Tibial nerve (tissue), 4 donors: ENCODE measurements around the gene DECR2. TPM values are rescaled to one million over a fixed set of nuclear protein-coding genes. Genes with fewer than 3 reads are reported as not detected.

Source experiments
- DNase-seq, 2 donors: peaks; one replicate each; pipeline ENCODE4 v3.0.0-alpha.2; 2019; ENCODE audit warnings: low spot score in 2 of 2
- H3K27ac ChIP-seq, 4 donors: fragments of 200-600 bp; sonication (generic) in 3 of 4; one replicate each; pipeline ENCODE4 v1.5.1; 2017 to 2019; ENCODE audit warnings: mild to moderate bottlenecking in 1 of 4
- H3K27me3 ChIP-seq, 2 donors: fragments of 200-600 bp; sonication (generic) in 1 of 2; one replicate each; pipeline versions ENCODE4 v1.5.1 to v1.6.0; 2017 to 2019
- H3K36me3 ChIP-seq, 3 donors: fragments of 200-600 bp; sonication (generic); one replicate each; pipeline ENCODE4 v1.5.1; 2018 to 2019
- H3K4me1 ChIP-seq, 4 donors: fragments of 200-600 bp; sonication (generic) in 3 of 4; one replicate each; pipeline ENCODE4 v1.5.1; 2017 to 2019
- H3K4me3 ChIP-seq, 4 donors: fragments of 200-600 bp; sonication (generic) in 3 of 4; one replicate each; pipeline ENCODE4 v1.5.1; 2017 to 2019; ENCODE audit warnings: mild to moderate bottlenecking in 1 of 4, moderate library complexity in 1 of 4
- H3K9me3 ChIP-seq, 4 donors: fragments of 200-600 bp; sonication (generic) in 3 of 4; one replicate each; pipeline ENCODE4 v1.5.1; 2017 to 2019
- CTCF ChIP-seq, 5 experiments: fragments of 200-600 bp in 3 of 5; fragments of 450-650 bp in 2 of 5; sonication (generic) in 3 of 5; IDR thresholded peaks; one replicate each; pipeline ENCODE4 v1.5.1; 2016 to 2019; ENCODE audit warnings: antibody characterized with exemption in 5 of 5, mild to moderate bottlenecking in 3 of 5, moderate library complexity in 2 of 5
- EP300 ChIP-seq, 2 donors: sonication (generic); formaldehyde crosslinking; IDR thresholded peaks; one replicate each; pipeline ENCODE4 v1.6.1; 2017; ENCODE audit warnings: antibody characterized with exemption in 2 of 2, mild to moderate bottlenecking in 1 of 2
- POLR2A ChIP-seq, 2 donors: fragments of 450-650 bp; IDR thresholded peaks; one replicate each; pipeline ENCODE4 v1.6.1; 2017; ENCODE audit warnings: antibody characterized with exemption in 2 of 2, mild to moderate bottlenecking in 2 of 2, moderate library complexity in 2 of 2
- WGBS, 2 donors: methylation state at CpG; one replicate each; pipeline ENCODE4 v1.1.5; 2018; 5-methylcytosine and 5-hydroxymethylcytosine counted together
- small RNA-seq: library from RNA; depleted of rRNA; stranded (forward); fragments of <200 nt; gene quantifications from one replicate; pipeline ENCODE3, GENCODE V24; 2016
- total RNA-seq, 4 donors: library from RNA; depleted of rRNA; stranded (reverse); fragments of >200 nt; gene quantifications; one replicate each; pipeline ENCODE4 v1.1.0, GENCODE V29; 2016

DECR2 gene
- total RNA-seq, 4 donors from 2014 or later: 20.3 to 68.4 (median 33.6) TPM

GRCh38 chr16:457732-458400 is 56.2 kb downstream of the DECR2 start:
- Histone ChIP-seq H3K36me3 (peaks cover 0 to 23% (median 0%) of the 10 kb centered on the region in 3 donors), H3K27ac (peak overlapping the region in 3 of 4 donors; percentile 6 to 77 (median 70)), H3K27me3 (no peaks in the 10 kb centered on the region), H3K9me3 (no peaks in the 10 kb centered on the region), H3K4me1 (peaks cover 0 to 18% (median 5%) of the 10 kb centered on the region in 4 donors), H3K4me3 (no peak overlapping the region)
- 74 to 93% methylated on average over 7 to 10 of the region's 14 CpGs for WGBS, 2 donors
- no peak for TF ChIP-seq EP300 (IDR thresholded peaks at IDR 0.05)
- no peak for TF ChIP-seq POLR2A (IDR thresholded peaks at IDR 0.05)
- TF ChIP-seq CTCF (IDR thresholded peaks at IDR 0.05): no peak
- no peak for DNase-seq

GRCh38 chr16:459761-460160 is 58.1 kb downstream of the DECR2 start:
- WGBS, 2 donors: 90 to 91% methylated on average over 7 of the region's 7 CpGs
- H3K27me3 ChIP-seq: no peaks in the 10 kb centered on the region
- TF ChIP-seq CTCF (IDR thresholded peaks at IDR 0.05): no peak
- TF ChIP-seq POLR2A (IDR thresholded peaks at IDR 0.05): no peak
- TF ChIP-seq EP300 (IDR thresholded peaks at IDR 0.05): no peak
- no peak for DNase-seq
- H3K27ac ChIP-seq: no peak overlapping the region
- H3K9me3 ChIP-seq: no peaks in the 10 kb centered on the region
- no peak overlapping the region for H3K4me3 ChIP-seq
- H3K36me3 ChIP-seq: peaks cover 0 to 35% (median 0%) of the 10 kb centered on the region in 3 donors
- peaks cover 0 to 18% (median 5%) of the 10 kb centered on the region in 4 donors for H3K4me1 ChIP-seq

GRCh38 chr16:460787-461186 is 59.1 kb downstream of the DECR2 start:
- TF ChIP-seq CTCF (IDR thresholded peaks at IDR 0.05): no peak
- no peak for TF ChIP-seq EP300 (IDR thresholded peaks at IDR 0.05)
- no peak for TF ChIP-seq POLR2A (IDR thresholded peaks at IDR 0.05)
- Histone ChIP-seq H3K27ac (no peak overlapping the region), H3K36me3 (peaks cover 0 to 35% (median 0%) of the 10 kb centered on the region in 3 donors), H3K4me3 (no peak overlapping the region), H3K9me3 (no peaks in the 10 kb centered on the region), H3K27me3 (no peaks in the 10 kb centered on the region), H3K4me1 (peaks cover 0 to 18% (median 5%) of the 10 kb centered on the region in 4 donors)
- no peak for DNase-seq
- 90 to 91% methylated on average over 19 to 20 of the region's 20 CpGs for WGBS, 2 donors

Small RNAs within 50 kb of the gene (small RNA-seq; reads per million reads assigned to genes)
- gene RF00019: not detected

Other genes starting within 250 kb of the DECR2 start
- gene HBZ, start 249.2 kb upstream of the DECR2 start, total RNA-seq: not detected
- 1 to 10 TPM in 1 of 4 donors, not detected in 3; 3.3 TPM for gene HBM, start 235.9 kb upstream of the DECR2 start, total RNA-seq
- gene HBA2, start 229.0 kb upstream of the DECR2 start, total RNA-seq: 100 to 1,000 TPM in 2 of 4 donors, 10 to 100 TPM in 2; 10.1 to 495 (median 102) TPM
- 100 to 1,000 TPM in 1 of 4 donors, 10 to 100 TPM in 2, not detected in 1; 48.4 to 135 (median 81.6) TPM for gene HBA1, start 225.2 kb upstream of the DECR2 start, total RNA-seq
- not detected for gene HBQ1, start 221.4 kb upstream of the DECR2 start, total RNA-seq
- gene LUC7L, start 172.4 kb upstream of the DECR2 start, total RNA-seq: 100 to 1,000 TPM; 109 to 180 (median 123) TPM
- gene FAM234A, start 167.1 kb upstream of the DECR2 start, total RNA-seq: 100 to 1,000 TPM in 2 of 4 donors, 10 to 100 TPM in 2; 73.5 to 192 (median 99.0) TPM
- 10 to 100 TPM; 20.8 to 59.0 (median 29.7) TPM for gene RGS11, start 125.9 kb upstream of the DECR2 start, total RNA-seq
- not detected for gene ARHGDIG, start 121.3 kb upstream of the DECR2 start, total RNA-seq
- gene PDIA2, start 118.7 kb upstream of the DECR2 start, total RNA-seq: 1 to 10 TPM; 3.3 to 8.8 (median 3.7) TPM
- 10 to 100 TPM; 23.4 to 37.1 (median 25.0) TPM for gene AXIN1, start 49.2 kb upstream of the DECR2 start, total RNA-seq
- 10 to 100 TPM; 45.1 to 79.5 (median 65.3) TPM for gene MRPL28, start 31.3 kb upstream of the DECR2 start, total RNA-seq
- 10 to 100 TPM; 22.7 to 69.3 (median 36.7) TPM for gene PGAP6, start 19.9 kb upstream of the DECR2 start, total RNA-seq
- gene NME4, start 4.7 kb upstream of the DECR2 start, total RNA-seq: 10 to 100 TPM; 26.7 to 99.6 (median 47.8) TPM
- gene RAB11FIP3, start 23.8 kb downstream of the DECR2 start, total RNA-seq: 100 to 1,000 TPM in 1 of 4 donors, 10 to 100 TPM in 3; 30.2 to 128 (median 54.6) TPM
- gene CAPN15, start 125.8 kb downstream of the DECR2 start, total RNA-seq: 10 to 100 TPM; 19.0 to 91.5 (median 52.5) TPM
- not detected for gene PRR35, start 158.5 kb downstream of the DECR2 start, total RNA-seq
- 1 to 10 TPM in 3 of 4 donors, under 1 TPM in 1; 0.98 to 5.2 (median 1.9) TPM for gene NHLRC4, start 165.1 kb downstream of the DECR2 start, total RNA-seq
- gene PIGQ, start 168.1 kb downstream of the DECR2 start, total RNA-seq: 10 to 100 TPM; 49.2 to 89.6 (median 71.8) TPM
- gene RAB40C, start 188.2 kb downstream of the DECR2 start, total RNA-seq: 10 to 100 TPM; 21.1 to 30.6 (median 27.5) TPM
- gene WFIKKN1, start 229.1 kb downstream of the DECR2 start, total RNA-seq: 1 to 10 TPM in 3 of 4 donors, under 1 TPM in 1; 0.66 to 3.9 (median 1.8) TPM
- 100 to 1,000 TPM; 147 to 204 (median 176) TPM for gene METTL26, start 234.4 kb downstream of the DECR2 start, total RNA-seq
- 10 to 100 TPM; 20.8 to 37.7 (median 32.4) TPM for gene MCRIP2, start 239.9 kb downstream of the DECR2 start, total RNA-seq
- 10 to 100 TPM; 26.9 to 83.7 (median 54.1) TPM for gene WDR90, start 247.5 kb downstream of the DECR2 start, total RNA-seq